ENCODE results near the gene ADGRV1.
"Not testable (repeated sequence)": the region's sequence is repeated elsewhere in the genome, so short reads cannot be mapped to it uniquely, and the experiment has no call there.

Gene ADGRV1

GRCh38 chr5:90680921-90681563 lies 122.4 kb downstream of the ADGRV1 start:
- H3K36me3 ChIP-seq (ENCODE audit: control insufficient read depth, insufficient read depth, low read length): peaks cover 10% of the 10 kb centered on the region
- 89 to 90% methylated on average over 4 of the region's 4 CpGs for WGBS, 2 experiments
- H3K4me3 ChIP-seq (ENCODE audit: insufficient read depth, low read depth, low read length): no peak overlapping the region
- no peaks in the 10 kb centered on the region for H3K9me3 ChIP-seq (ENCODE audit: control insufficient read depth, low read length)
- no peak overlapping the region for H3K27ac ChIP-seq (ENCODE audit: insufficient read depth, low read depth, low read length, poor library complexity, severe bottlenecking)
- no peaks in the 10 kb centered on the region for H3K27me3 ChIP-seq (ENCODE audit: control insufficient read depth, insufficient read depth, low read length, poor library complexity, severe bottlenecking)
- no peaks in the 10 kb centered on the region for H3K4me1 ChIP-seq (ENCODE audit: control insufficient read depth, insufficient read depth, low read length)

DNA sequence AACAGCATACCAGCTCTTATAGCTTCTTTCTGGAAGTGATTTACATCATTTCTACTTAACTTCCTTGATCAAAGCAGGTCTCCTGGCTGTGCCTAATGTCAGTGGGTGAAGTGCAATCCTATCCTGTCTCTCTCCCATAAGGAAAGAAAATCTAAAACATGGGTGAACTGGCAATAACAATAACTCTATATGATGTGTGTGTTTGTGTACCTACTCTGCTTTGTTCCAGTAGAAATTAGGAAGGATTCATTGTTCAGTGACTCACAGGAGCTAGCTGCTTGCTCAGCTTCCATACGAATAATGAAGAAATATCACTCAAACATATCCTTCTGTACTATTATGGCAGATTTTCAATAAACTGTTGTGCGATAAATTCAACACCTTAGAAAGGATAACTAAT lies 123.7 kb downstream of the ADGRV1 start:
- H3K27ac ChIP-seq (ENCODE audit: insufficient read depth, low read depth, low read length, poor library complexity, severe bottlenecking): no peak overlapping the region
- 90 to 100% methylated on average over 1 of the region's 2 CpGs for WGBS, 2 experiments
- no peaks in the 10 kb centered on the region for H3K27me3 ChIP-seq (ENCODE audit: control insufficient read depth, insufficient read depth, low read length, poor library complexity, severe bottlenecking)
- H3K9me3 ChIP-seq (ENCODE audit: control insufficient read depth, low read length): no peaks in the 10 kb centered on the region
- peaks cover 10% of the 10 kb centered on the region for H3K36me3 ChIP-seq (ENCODE audit: control insufficient read depth, insufficient read depth, low read length)
- H3K4me3 ChIP-seq (ENCODE audit: insufficient read depth, low read depth, low read length): no peak overlapping the region
- H3K4me1 ChIP-seq (ENCODE audit: control insufficient read depth, insufficient read depth, low read length): no peaks in the 10 kb centered on the region

GRCh38 chr5:90685425-90686022 lies 126.9 kb downstream of the ADGRV1 start:
- Histone ChIP-seq H3K27ac (ENCODE audit: insufficient read depth, low read depth, low read length, poor library complexity, severe bottlenecking) (no peak overlapping the region), H3K4me3 (ENCODE audit: insufficient read depth, low read depth, low read length) (no peak overlapping the region), H3K27me3 (ENCODE audit: control insufficient read depth, insufficient read depth, low read length, poor library complexity, severe bottlenecking) (no peaks in the 10 kb centered on the region), H3K4me1 (ENCODE audit: control insufficient read depth, insufficient read depth, low read length) (no peaks in the 10 kb centered on the region), H3K36me3 (ENCODE audit: control insufficient read depth, insufficient read depth, low read length) (peaks cover 10% of the 10 kb centered on the region), H3K9me3 (ENCODE audit: control insufficient read depth, low read length) (no peaks in the 10 kb centered on the region)
- 96 to 98% methylated on average over 7 of the region's 8 CpGs for WGBS, 2 experiments

DNA sequence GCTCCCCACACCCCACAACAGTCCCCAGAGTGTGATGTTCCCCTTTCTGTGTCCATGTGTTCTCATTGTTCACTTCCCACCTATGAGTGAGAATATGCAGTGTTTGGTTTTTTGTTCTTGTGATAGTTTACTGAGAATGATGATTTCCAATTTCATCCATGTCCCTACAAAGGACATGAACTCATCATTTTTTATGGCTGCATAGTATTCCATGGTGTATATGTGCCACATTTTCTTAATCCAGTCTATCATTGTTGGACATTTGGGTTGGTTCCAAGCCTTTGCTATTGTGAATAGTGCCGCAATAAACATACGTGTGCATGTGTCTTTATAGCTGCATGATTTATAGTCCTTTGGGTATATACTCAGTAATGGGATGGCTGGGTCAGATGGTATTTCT lies 127.8 kb downstream of the ADGRV1 start:
- not testable (repeated sequence) for H3K27me3 ChIP-seq (ENCODE audit: control insufficient read depth, insufficient read depth, low read length, poor library complexity, severe bottlenecking); H3K4me1 ChIP-seq (ENCODE audit: control insufficient read depth, insufficient read depth, low read length); H3K27ac ChIP-seq (ENCODE audit: insufficient read depth, low read depth, low read length, poor library complexity, severe bottlenecking); H3K4me3 ChIP-seq (ENCODE audit: insufficient read depth, low read depth, low read length); H3K9me3 ChIP-seq (ENCODE audit: control insufficient read depth, low read length)
- 100% methylated on average over 1 of the region's 2 CpGs; no CpG with 5 or more reads in 1 of the 2 experiments for WGBS, 2 experiments
- H3K36me3 ChIP-seq (ENCODE audit: control insufficient read depth, insufficient read depth, low read length): peaks cover 12% of the 10 kb centered on the region

DNA sequence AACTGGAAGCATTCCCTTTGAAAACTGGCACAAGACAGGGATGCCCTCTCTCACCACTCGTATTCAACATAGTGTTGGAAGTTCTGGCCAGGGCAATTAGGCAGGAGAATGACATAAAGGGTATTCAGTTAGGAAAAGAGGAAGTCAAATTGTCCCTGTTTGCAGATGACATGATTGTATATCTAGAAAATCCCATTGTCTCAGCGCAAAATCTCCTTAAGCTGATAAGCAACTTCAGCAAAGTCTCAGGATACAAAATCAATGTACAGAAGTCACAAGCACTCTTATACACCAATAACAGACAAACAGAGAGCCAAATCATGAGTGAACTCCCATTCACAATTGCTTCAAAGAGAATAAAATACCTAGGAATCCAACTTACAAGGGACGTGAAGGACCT lies 128.9 kb downstream of the ADGRV1 start:
- peaks cover 12% of the 10 kb centered on the region for H3K36me3 ChIP-seq (ENCODE audit: control insufficient read depth, insufficient read depth, low read length)
- not testable (repeated sequence) for H3K4me1 ChIP-seq (ENCODE audit: control insufficient read depth, insufficient read depth, low read length); H3K4me3 ChIP-seq (ENCODE audit: insufficient read depth, low read depth, low read length); H3K27me3 ChIP-seq (ENCODE audit: control insufficient read depth, insufficient read depth, low read length, poor library complexity, severe bottlenecking); H3K9me3 ChIP-seq (ENCODE audit: control insufficient read depth, low read length); H3K27ac ChIP-seq (ENCODE audit: insufficient read depth, low read depth, low read length, poor library complexity, severe bottlenecking)
- WGBS, 2 experiments: 95 to 100% methylated on average over 1 to 2 of the region's 3 CpGs

DNA sequence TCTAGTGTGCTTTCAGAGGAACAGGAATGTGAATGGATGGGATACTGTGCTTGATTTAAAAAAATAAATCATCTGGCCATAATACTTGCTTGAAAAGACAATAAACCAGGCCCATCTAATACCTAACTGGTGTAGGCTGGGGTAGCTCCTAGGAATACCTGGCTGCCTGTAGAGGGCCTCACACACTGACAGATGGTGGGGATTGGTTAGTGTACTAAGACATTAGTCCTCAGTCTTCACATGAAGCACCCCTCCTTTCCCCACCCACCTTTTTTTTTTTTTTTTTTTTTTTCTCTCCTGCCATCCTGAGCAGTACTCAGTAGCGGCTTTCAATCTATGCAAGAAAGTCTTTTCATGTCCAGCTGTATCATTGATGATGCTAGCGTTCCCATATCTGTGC lies 130.5 kb downstream of the ADGRV1 start:
- no peaks in the 10 kb centered on the region for H3K9me3 ChIP-seq (ENCODE audit: control insufficient read depth, low read length)
- H3K27me3 ChIP-seq (ENCODE audit: control insufficient read depth, insufficient read depth, low read length, poor library complexity, severe bottlenecking): no peaks in the 10 kb centered on the region
- 94 to 100% methylated on average over 2 of the region's 2 CpGs for WGBS, 2 experiments
- no peaks in the 10 kb centered on the region for H3K4me1 ChIP-seq (ENCODE audit: control insufficient read depth, insufficient read depth, low read length)
- no peak overlapping the region for H3K27ac ChIP-seq (ENCODE audit: insufficient read depth, low read depth, low read length, poor library complexity, severe bottlenecking)
- H3K4me3 ChIP-seq (ENCODE audit: insufficient read depth, low read depth, low read length): no peak overlapping the region
- H3K36me3 ChIP-seq (ENCODE audit: control insufficient read depth, insufficient read depth, low read length): peaks cover 12% of the 10 kb centered on the region

DNA sequence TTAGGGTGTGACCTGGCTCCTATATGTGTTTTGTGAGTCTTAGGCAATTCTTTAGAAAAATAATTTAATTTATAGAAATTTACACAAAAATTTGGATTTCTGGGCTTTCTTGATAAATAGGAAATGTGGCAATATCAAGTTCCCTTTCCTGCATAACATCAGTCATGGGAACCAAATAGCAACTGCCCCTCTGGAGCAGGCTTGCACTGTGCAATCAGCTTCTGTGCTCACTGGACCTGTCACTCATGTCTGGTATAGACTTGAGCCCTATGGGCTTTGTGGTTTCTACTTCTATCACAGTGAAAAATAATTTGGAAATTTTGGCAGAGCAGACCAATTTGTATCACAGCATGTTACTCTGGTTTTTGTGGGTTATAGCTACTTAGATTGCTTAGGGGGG lies 131.7 kb downstream of the ADGRV1 start:
- Histone ChIP-seq H3K4me1 (ENCODE audit: control insufficient read depth, insufficient read depth, low read length) (no peaks in the 10 kb centered on the region), H3K4me3 (ENCODE audit: insufficient read depth, low read depth, low read length) (no peak overlapping the region), H3K36me3 (ENCODE audit: control insufficient read depth, insufficient read depth, low read length) (peaks cover 7% of the 10 kb centered on the region), H3K9me3 (ENCODE audit: control insufficient read depth, low read length) (no peaks in the 10 kb centered on the region), H3K27me3 (ENCODE audit: control insufficient read depth, insufficient read depth, low read length, poor library complexity, severe bottlenecking) (no peaks in the 10 kb centered on the region), H3K27ac (ENCODE audit: insufficient read depth, low read depth, low read length, poor library complexity, severe bottlenecking) (no peak overlapping the region)

- WGBS, 2 experiments: 92% methylated on average over 3 of the region's 4 CpGs
- Histone ChIP-seq H3K4me1 (ENCODE audit: control insufficient read depth, insufficient read depth, low read length) (no peaks in the 10 kb centered on the region), H3K4me3 (ENCODE audit: insufficient read depth, low read depth, low read length) (no peak overlapping the region), H3K27me3 (ENCODE audit: control insufficient read depth, insufficient read depth, low read length, poor library complexity, severe bottlenecking) (no peaks in the 10 kb centered on the region), H3K9me3 (ENCODE audit: control insufficient read depth, low read length) (no peaks in the 10 kb centered on the region), H3K36me3 (ENCODE audit: control insufficient read depth, insufficient read depth, low read length) (peaks cover 2% of the 10 kb centered on the region), H3K27ac (ENCODE audit: insufficient read depth, low read depth, low read length, poor library complexity, severe bottlenecking) (no peak overlapping the region)
Measured at GRCh38 chr5:90691533-90691932, 132.9 kb downstream of the ADGRV1 start.

GRCh38 chr5:90696153-90696552 lies 137.6 kb downstream of the ADGRV1 start:
- Histone ChIP-seq H3K27me3 (ENCODE audit: control insufficient read depth, insufficient read depth, low read length, poor library complexity, severe bottlenecking) (no peaks in the 10 kb centered on the region), H3K4me3 (ENCODE audit: insufficient read depth, low read depth, low read length) (no peak overlapping the region), H3K27ac (ENCODE audit: insufficient read depth, low read depth, low read length, poor library complexity, severe bottlenecking) (no peak overlapping the region), H3K36me3 (ENCODE audit: control insufficient read depth, insufficient read depth, low read length) (no peaks in the 10 kb centered on the region), H3K9me3 (ENCODE audit: control insufficient read depth, low read length) (no peaks in the 10 kb centered on the region), H3K4me1 (ENCODE audit: control insufficient read depth, insufficient read depth, low read length) (no peaks in the 10 kb centered on the region)
- WGBS, 2 experiments: 80 to 82% methylated on average over 2 of the region's 2 CpGs

- WGBS, 2 experiments: 91 to 100% methylated on average over 2 of the region's 2 CpGs
Measured at GRCh38 chr5:90700299-90700698, 141.7 kb downstream of the ADGRV1 start.

More at GRCh38 chr5:90700299-90700698, 141.7 kb downstream of the ADGRV1 start:
- H3K36me3 ChIP-seq (ENCODE audit: control insufficient read depth, insufficient read depth, low read length): no peaks in the 10 kb centered on the region
- no peak overlapping the region for H3K27ac ChIP-seq (ENCODE audit: insufficient read depth, low read depth, low read length, poor library complexity, severe bottlenecking)
- H3K27me3 ChIP-seq (ENCODE audit: control insufficient read depth, insufficient read depth, low read length, poor library complexity, severe bottlenecking): no peaks in the 10 kb centered on the region
- no peaks in the 10 kb centered on the region for H3K4me1 ChIP-seq (ENCODE audit: control insufficient read depth, insufficient read depth, low read length)
- no peak overlapping the region for H3K4me3 ChIP-seq (ENCODE audit: insufficient read depth, low read depth, low read length)
- H3K9me3 ChIP-seq (ENCODE audit: control insufficient read depth, low read length): no peaks in the 10 kb centered on the region

Data from ectodermal cell (in vitro differentiated cells).